ENCODE measurements around the gene WDR53. TPM values are rescaled to one million over a fixed set of nuclear protein-coding genes. Genes with fewer than 3 reads are reported as not detected.
A peak's percentile ranks its signal among the peaks of the same experiment; 100 is the strongest.
"Not testable (repeated sequence)": the region's sequence is repeated elsewhere in the genome, so short reads cannot be mapped to it uniquely, and the experiment has no call there.

WDR53 gene
- total RNA-seq, 1 experiment from 2014 or later, result 12.4 TPM

DNA sequence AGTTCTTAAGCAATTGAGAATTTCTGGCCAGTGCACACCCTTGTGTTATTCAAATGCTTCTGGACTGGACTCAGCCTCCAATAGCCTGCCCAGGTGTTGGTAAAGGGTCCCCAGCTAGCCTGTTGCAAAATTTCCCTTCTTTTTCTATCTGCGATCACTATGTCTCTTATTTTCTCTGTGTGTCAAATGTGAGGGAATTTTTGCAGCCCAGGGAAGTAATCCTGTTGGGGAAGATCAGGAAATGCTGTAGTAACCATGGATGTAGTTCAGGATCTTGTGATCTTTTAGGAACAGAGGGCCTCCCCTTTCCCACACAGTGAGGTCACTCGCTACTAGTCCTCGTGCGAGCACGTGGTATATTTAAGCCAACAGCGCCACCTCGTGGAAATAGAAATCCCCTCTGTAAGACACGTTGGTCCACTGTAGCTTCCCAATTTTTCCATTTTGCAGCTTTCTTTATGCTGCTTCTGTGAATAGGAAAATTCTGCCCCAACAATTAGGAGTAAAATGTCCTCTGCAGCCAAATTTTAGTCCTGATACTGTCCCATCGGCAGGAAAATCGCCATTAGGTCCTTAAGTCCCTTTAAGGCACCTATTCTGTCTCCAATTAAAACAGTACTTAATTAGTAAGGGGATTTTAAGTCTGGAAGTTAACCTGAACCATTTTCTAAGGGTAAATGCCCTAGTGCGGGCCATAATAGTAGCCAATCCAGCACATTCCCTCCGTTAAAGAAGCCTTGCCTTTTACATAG lies 49.2 kb downstream of the WDR53 start:
- peak; percentile 89 for DNase-seq (ENCODE audit: low spot score)

DNA sequence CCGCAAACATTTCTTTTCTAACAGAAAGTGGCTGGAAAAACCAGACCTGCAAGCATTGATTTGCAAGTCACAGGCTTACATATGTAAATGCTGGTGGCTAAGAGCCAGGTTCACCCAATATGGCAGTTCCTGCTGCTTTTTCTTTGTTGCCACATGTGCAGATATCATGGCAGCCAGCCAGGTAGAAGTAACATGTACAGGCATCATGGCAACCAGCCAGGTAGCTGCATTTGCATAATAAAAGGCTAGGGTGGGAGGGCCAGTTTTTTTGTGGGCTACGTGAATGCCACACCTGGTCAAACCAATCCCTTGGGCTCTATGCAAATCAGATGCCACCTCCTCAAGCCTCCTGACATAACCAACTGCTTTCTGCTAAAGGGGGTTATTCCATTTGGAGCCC lies 50.4 kb downstream of the WDR53 start:
- DNase-seq (ENCODE audit: low spot score), result peak; percentile 70

DNA sequence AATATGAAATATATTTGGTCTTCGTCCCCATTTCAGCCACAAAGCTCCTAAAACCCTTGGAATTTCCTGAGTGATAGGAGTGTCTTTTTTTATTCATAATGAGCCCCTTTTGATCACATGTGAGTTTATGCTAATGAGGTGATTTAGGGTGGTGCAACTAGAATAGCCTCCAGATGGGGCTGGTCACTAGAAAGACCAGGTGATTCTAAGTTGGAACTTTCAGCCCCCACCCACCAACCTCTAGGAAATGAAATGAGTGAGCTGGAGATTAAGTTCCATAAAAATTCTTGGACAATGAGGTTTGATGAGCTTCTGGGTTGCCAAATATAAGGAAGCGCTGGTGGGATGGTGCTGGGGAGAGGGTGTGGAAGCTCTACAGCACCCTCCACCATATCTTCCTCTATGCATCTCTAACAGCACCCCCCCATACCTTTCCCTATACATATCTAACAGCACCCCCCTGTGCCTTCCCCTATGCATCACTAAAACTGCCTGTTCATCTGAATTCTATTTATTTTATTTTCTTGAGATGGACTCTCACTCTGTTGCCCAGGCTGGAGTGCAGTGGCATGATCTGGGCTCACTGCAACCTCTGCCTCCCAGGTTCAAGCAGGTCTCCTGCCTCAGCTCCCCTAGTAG lies 51.1 kb downstream of the WDR53 start:
- DNase-seq (ENCODE audit: low spot score), result no peak

DNA sequence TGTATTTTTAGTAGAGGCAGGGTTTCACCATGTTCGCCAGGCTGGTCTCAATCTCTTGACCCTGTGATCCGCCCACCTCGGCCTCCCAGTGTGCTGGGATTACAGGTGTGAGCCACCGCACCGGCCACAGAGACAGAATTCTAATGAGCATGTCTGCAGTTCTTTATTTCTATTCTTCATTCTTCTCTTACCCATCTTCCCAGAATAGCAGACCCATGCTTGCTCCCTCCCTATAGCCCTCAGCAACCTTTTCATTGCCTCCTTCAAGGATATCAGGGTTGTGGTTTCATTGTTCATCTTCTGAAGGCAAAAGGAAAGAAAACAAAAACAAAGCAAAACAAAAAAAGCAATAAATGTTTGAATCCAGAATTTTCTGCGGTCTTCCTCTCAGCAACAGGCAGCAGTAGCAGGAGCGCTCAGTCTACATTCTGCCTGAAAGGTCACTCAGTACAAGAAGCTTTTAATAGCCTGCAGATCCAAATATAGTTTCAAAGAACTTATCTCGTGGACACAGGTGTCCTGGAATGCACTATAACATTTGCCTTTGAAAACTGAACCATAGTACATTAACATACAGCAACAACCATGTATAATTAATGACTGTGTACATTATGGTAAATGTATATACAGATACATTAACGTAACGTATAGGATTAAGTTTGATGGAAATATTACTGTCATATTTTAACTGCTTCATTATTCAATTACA lies 53.3 kb downstream of the WDR53 start, which contains the start of gene SMCO1:
Gene SMCO1 (minus strand): TSS at position 434 of the 709 bp plus-strand sequence. CDS start 137 bp downstream, at position 297.
- no peak for DNase-seq (ENCODE audit: low spot score)

DNA sequence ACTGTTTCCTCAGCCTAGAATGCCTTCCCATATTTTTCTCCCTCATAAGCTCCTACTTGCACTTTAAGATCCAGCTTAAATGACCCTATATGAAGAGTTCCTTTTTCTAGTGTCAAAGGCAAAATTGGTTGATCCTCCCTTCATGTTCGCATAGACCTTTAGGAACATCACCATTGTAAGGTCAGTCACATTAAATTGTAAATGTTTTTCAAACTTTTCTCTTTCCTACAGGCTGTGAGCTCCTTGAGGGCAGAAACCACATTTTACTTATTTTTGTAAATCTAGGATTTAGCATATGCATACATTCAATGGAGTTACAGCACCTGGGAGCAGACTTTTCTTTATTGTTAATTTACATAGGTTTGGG lies 54.0 kb downstream of the WDR53 start:
- no peak for DNase-seq (ENCODE audit: low spot score)

DNA sequence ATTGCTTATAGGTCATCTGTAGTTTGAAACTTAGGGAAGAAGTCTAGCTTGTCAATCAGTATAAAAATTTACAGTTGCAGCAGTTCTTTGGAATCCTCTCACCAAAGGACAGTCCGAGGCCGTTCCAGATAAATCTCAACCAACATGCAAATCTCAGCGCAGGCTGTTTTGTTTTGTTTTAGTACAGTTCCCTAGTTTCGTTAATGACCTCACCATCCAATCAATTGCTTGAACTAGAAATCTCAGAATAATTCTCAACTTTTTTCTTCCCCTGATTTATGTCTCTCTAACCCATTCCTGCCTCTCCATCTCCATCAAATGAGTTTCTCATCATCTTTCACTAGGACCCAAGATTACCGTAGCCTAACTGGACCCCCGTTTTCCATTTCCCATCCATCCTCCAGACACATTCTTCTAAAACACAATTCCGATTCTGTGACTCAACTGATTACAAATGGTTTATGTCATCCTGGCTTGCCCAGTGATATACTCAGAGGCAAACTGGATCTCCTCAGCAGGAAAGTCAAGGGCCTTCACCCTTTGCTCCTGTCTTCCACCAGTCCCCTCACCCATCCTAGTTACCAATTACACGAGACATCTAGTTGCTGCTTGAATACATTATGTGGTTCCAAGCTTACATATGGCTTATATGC lies 54.5 kb downstream of the WDR53 start:
- DNase-seq (ENCODE audit: low spot score), result no peak

DNA sequence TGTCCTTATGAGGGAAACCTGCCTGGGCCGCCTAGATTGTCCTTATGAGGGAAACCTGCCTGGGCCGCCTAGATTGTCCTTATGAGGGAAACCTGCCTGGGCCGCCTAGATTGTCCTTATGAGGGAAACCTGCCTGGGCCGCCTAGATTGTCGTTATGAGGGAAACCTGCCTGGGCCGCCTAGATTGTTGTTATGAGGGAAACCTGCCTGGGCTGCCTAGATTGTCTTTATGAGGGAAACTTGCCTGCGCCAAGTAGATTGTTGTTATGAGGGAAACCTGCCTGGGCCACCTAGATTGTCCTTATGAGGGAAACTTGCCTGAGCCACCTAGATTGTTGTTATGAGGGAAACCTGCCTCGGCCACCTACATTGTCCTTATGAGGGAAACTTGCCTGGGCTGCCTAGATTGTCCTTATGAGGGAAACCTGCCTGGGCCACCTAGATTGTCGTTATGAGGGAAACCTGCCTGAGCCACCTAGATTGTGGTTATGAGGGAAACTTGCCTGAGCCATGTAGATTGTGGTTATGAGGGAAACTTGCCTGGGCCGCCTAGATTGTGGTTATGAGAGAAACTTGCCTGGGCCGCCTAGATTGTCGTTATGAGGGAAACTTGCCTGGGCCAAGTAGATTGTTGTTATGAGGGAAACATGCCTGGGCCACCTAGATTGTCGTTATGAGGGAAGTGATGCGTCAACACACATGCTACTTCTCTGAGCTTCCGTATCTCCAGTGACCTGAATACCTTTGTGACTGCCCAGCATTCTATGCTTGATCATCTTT lies 56.5 kb downstream of the WDR53 start:
- not testable (repeated sequence) for DNase-seq (ENCODE audit: low spot score)

DNA sequence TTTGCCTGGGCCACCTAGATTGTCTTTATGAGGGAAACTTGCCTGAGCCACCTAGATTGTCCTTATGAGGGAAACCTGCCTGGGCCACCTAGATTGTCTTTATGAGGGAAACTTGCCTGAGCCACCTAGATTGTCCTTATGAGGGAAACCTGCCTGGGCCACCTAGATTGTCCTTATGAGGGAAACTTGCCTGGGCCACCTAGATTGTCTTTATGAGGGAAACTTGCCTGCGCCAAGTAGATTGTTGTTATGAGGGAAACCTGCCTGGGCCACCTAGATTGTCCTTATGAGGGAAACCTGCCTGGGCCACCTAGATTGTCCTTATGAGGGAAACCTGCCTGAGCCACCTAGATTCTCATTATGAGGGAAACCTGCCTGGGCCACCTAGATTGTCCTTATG lies 57.2 kb downstream of the WDR53 start:
- DNase-seq (ENCODE audit: low spot score), result not testable (repeated sequence)

DNA sequence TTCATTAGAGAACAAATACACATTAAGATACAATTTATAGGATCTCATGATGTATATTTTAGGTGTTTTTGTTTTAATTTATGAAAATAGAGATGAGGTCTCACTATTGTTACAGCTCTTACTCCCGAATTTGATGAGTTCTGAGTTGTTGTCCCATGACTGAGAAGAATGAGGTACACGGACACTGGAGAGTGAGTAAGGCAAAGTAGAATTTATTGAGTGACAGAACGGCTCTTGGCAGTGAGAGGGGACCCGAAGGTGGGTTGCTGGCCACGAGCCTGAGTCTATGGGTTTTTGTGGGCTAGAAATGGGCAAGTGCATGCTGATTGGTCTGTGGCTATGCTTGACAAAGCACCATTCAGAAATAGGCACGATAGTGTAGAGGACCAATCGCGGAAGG lies 61.7 kb downstream of the WDR53 start:
- DNase-seq (ENCODE audit: low spot score), result no peak

DNA sequence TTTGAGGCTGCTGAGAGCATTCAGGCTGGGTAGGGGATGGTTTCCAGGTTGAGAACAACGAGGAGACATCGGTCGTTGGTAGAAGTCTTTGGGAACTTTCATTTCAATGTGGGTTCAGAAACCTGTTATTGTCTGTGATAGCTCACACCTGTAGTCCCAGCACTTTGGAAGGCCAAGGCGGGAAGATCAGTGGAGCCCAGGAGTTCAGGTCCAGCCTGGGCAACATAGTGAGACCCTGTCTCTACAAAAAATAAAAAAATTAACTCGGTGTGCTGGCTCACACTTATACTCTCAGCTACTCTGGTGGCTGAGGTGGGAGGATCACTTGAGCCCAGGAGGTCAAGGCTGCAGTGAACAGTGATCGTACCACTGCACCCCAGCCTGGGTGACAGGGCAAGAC lies 63.8 kb downstream of the WDR53 start:
- no peak for DNase-seq (ENCODE audit: low spot score)

Other genes with a start within 250 kb of the WDR53 start
- 3.3 and 4.6 TPM in 2 replicates for gene TM4SF19, start 230.2 kb downstream of the WDR53 start, total RNA-seq (2014; rRNA removed; shearing (Covaris generic))
- gene UBXN7, start 136.1 kb downstream of the WDR53 start, total RNA-seq (2014; rRNA removed; shearing (Covaris generic)), result 8.0 and 10.2 TPM in 2 replicates
- 9.5 and 12.6 TPM in 2 replicates for gene RNF168, start 64.8 kb downstream of the WDR53 start, total RNA-seq (2014; rRNA removed; shearing (Covaris generic))
- gene SMCO1, start 53.2 kb downstream of the WDR53 start, total RNA-seq (2014; rRNA removed; shearing (Covaris generic)), result not detected in 2 replicates
- 18.0 and 19.2 TPM in 2 replicates for gene FBXO45, start 106 bp upstream of the WDR53 start, total RNA-seq (2014; rRNA removed; shearing (Covaris generic))
- 0.02 TPM in 1 of 2 replicates, not detected in the other for gene NRROS, start 71.1 kb upstream of the WDR53 start, total RNA-seq (2014; rRNA removed; shearing (Covaris generic))
- gene CEP19, start 143.7 kb upstream of the WDR53 start, total RNA-seq (2014; rRNA removed; shearing (Covaris generic)), result 5.4 and 6.2 TPM in 2 replicates
- 34.1 and 57.3 TPM in 2 replicates for gene PIGX, start 143.8 kb upstream of the WDR53 start, total RNA-seq (2014; rRNA removed; shearing (Covaris generic))
- gene PAK2, start 171.3 kb upstream of the WDR53 start, total RNA-seq (2014; rRNA removed; shearing (Covaris generic)), result 24.8 and 51.3 TPM in 2 replicates